Subcutaneous adipose tissue (tissue), 4 donors: ENCODE data around the gene SH2D6. TPM values are rescaled to one million over a fixed set of nuclear protein-coding genes. Genes with fewer than 3 reads are reported as not detected.

ENCODE experiments used
- CTCF ChIP-seq: fragments of 450-650 bp; IDR thresholded peaks from one replicate; pipeline ENCODE4 v1.5.1; 2016; ENCODE audit warnings: low read depth, mild to moderate bottlenecking, control low read depth, antibody characterized with exemption, moderate library complexity
- total RNA-seq, 4 donors: library from RNA; depleted of rRNA; stranded (reverse); fragments of >200 nt; gene quantifications; one replicate each; pipeline ENCODE4 v1.1.0, GENCODE V29; 2016

SH2D6 gene
- total RNA-seq, 4 donors from 2014 or later, result 2.8 TPM; not detected in 3

- TF ChIP-seq CTCF, result no peak
Measured at GRCh38 chr2:85420536-85421259, 2.2 kb downstream of the SH2D6 start.

- TF ChIP-seq CTCF, result no peak
Measured at GRCh38 chr2:85421260-85422071, 3.0 kb downstream of the SH2D6 start.

- TF ChIP-seq CTCF, result no peak
Measured at GRCh38 chr2:85422072-85422457, 3.6 kb downstream of the SH2D6 start.

GRCh38 chr2:85423525-85423924, 5.0 kb downstream of the SH2D6 start:
- TF ChIP-seq CTCF, result no peak

GRCh38 chr2:85425588-85425987, 7.1 kb downstream of the SH2D6 start:
- no peak for TF ChIP-seq CTCF

GRCh38 chr2:85427300-85427835, 8.9 kb downstream of the SH2D6 start:
- no peak for TF ChIP-seq CTCF

GRCh38 chr2:85428343-85428881, 9.9 kb downstream of the SH2D6 start:
- no peak for TF ChIP-seq CTCF
